H7 (cell line): ENCODE results near the gene NUDC. TPM values are rescaled to one million over a fixed set of nuclear protein-coding genes. Genes with fewer than 3 reads are reported as not detected.
"Not testable (repeated sequence)": the region's sequence is repeated elsewhere in the genome, so short reads cannot be mapped to it uniquely, and the experiment has no call there.

Experiments used
- DNase-seq: peaks from one replicate; pipeline ENCODE4 v3.0.0; 2012
- H3K27me3 ChIP-seq: 2 replicates; pipeline ENCODE4 v1.6.0; 2011; ENCODE audit warnings: mild to moderate bottlenecking, low read length; ENCODE audit not compliant: control insufficient read depth, insufficient read depth
- H3K36me3 ChIP-seq: replicated peaks from 2 replicates; pipeline ENCODE4 v1.5.1; 2011; ENCODE audit warnings: low read length; ENCODE audit not compliant: control insufficient read depth, insufficient read depth
- H3K4me3 ChIP-seq: 2 replicates; pipeline ENCODE4 v1.5.1; 2011; ENCODE audit warnings: low read depth, mild to moderate bottlenecking, control low read depth, low read length, moderate library complexity; ENCODE audit not compliant: insufficient read depth
- total RNA-seq: library from RNA; depleted of rRNA; stranded (reverse); fragments of >200 nt; shearing (Covaris generic); gene quantifications from 2 replicates; pipeline ENCODE4 v1.2.3, GENCODE V29; 2014

The NUDC gene
- total RNA-seq, 1 experiment from 2014 or later, result 76.4 TPM

GRCh38 chr1:26922901-26923300 lies 1.4 kb downstream of the NUDC start:
- H3K4me3 ChIP-seq, result no peak overlapping the region
- no peak for DNase-seq
- H3K36me3 ChIP-seq, result peaks cover 12% of the 10 kb centered on the region

DNA sequence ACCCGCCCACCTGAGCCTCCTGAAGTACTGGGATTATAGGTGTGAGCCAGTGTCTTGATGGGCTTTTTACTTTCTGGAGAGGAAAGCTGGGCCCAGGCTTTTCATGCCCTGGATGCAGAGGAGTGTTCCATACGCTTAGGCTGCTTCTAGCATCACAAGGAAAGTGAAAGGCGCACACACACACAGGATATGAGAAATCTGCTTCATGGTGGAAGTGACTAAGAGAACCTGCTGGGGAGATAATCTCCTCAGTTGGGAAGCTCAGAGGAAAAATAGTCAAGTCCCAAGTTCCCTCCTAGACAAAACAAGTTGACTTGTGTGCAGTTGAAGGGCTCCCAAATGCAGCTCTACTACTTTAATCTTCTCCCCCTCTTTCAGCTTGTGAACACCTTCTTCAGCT lies 2.2 kb downstream of the NUDC start:
- Histone ChIP-seq H3K36me3 (peaks cover 12% of the 10 kb centered on the region), H3K4me3 (no peak overlapping the region), H3K27me3 (no peaks in the 10 kb centered on the region)
- no peak for DNase-seq

More at GRCh38 chr1:26922901-26923300, 1.4 kb downstream of the NUDC start:
- H3K27me3 ChIP-seq, result no peaks in the 10 kb centered on the region

- Histone ChIP-seq H3K4me3 (no peak overlapping the region), H3K27me3 (no peaks in the 10 kb centered on the region), H3K36me3 (peaks cover 8% of the 10 kb centered on the region)
- DNase-seq, result no peak
Observed at GRCh38 chr1:26932531-26932930, 11.0 kb downstream of the NUDC start.

DNA sequence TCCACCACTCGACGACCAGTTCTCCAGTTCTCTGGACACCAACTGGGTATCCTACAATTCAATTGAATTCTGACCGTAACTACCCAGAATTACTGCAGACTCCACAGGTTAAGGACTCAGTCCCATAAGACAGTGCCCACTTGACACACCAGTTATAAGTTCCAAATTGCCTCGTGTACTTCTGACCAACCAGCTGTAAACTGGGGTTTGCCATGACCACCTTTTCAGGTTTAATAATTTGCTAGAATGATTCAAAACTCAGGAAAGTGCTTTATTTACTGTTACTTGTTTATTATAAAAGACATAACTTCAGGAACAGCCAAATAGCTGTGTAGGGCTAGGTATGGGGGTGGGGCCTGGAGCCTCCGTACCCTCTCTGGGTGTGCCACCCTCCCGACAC lies 15.3 kb downstream of the NUDC start:
- H3K36me3 ChIP-seq, result peaks cover 9% of the 10 kb centered on the region

GRCh38 chr1:26938004-26938658 lies 16.6 kb downstream of the NUDC start:
- Histone ChIP-seq H3K4me3 (no peak overlapping the region), H3K27me3 (no peaks in the 10 kb centered on the region), H3K36me3 (peaks cover 19% of the 10 kb centered on the region)
- no peak for DNase-seq

More for the DNA sequence above, 15.3 kb downstream of the NUDC start:
- DNase-seq, result no peak
- Histone ChIP-seq H3K4me3 (no peak overlapping the region), H3K27me3 (no peaks in the 10 kb centered on the region)

GRCh38 chr1:26938659-26939025 lies 17.1 kb downstream of the NUDC start:
- no peak for DNase-seq
- H3K36me3 ChIP-seq, result peaks cover 23% of the 10 kb centered on the region
- H3K27me3 ChIP-seq, result no peaks in the 10 kb centered on the region

GRCh38 chr1:26941311-26941710 lies 19.8 kb downstream of the NUDC start:
- Histone ChIP-seq H3K27me3 (no peaks in the 10 kb centered on the region), H3K36me3 (peaks cover 38% of the 10 kb centered on the region), H3K4me3 (no peak overlapping the region)
- DNase-seq, result no peak

More at GRCh38 chr1:26938659-26939025, 17.1 kb downstream of the NUDC start:
- no peak overlapping the region for H3K4me3 ChIP-seq

- H3K4me3 ChIP-seq, result no peak overlapping the region
- H3K36me3 ChIP-seq, result peaks cover 38% of the 10 kb centered on the region
- no peak for DNase-seq
- H3K27me3 ChIP-seq, result no peaks in the 10 kb centered on the region
Observed at GRCh38 chr1:26942656-26943055, 21.1 kb downstream of the NUDC start.

GRCh38 chr1:26945138-26945537 lies 23.6 kb downstream of the NUDC start:
- DNase-seq, result no peak
- peaks cover 44% of the 10 kb centered on the region for H3K36me3 ChIP-seq
- H3K4me3 ChIP-seq, result no peak overlapping the region
- H3K27me3 ChIP-seq, result no peaks in the 10 kb centered on the region

DNA sequence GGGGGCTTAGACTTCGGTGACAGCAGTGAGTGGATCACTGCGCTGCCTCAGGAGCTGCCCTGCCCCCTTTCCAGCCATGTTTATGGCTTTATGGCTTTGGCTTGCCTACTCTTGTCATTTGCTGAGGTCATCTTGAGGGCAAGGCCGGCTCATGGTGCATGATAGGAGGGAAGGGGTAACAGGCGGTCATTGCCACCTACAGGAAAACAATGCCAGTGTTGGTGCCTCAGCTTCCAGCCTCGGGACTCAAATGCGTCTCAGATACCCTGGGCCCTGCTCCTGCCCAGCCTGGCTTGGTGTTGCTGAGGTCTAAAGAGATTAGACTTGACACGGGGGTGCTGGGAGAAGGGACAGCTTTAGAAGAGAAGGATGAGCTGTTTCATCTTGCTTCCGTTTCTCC lies 24.2 kb downstream of the NUDC start:
- Histone ChIP-seq H3K36me3 (peaks cover 45% of the 10 kb centered on the region), H3K4me3 (no peak overlapping the region), H3K27me3 (no peaks in the 10 kb centered on the region)
- DNase-seq, result no peak

DNA sequence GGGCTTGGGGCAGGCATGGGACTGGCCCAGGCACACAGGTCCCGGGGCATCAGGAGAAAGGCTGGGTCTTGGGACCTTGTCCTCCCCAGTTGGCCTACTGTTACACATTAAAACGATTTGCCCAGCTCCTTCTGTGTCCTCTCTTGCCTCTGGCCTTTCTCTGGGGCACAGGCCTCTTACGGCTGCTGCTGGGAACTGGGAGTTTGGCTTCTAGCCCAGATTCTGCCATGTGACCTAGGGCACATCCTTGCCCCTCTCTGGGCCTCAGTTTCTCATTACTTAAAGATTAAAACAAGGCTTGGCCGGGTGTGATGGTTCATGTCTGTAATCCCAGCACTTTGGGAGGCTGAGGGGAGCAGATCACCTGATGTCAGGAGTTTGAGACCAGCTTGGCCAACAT lies 24.7 kb downstream of the NUDC start:
- no peak overlapping the region for H3K4me3 ChIP-seq
- DNase-seq, result no peak
- H3K27me3 ChIP-seq, result no peaks in the 10 kb centered on the region
- peaks cover 47% of the 10 kb centered on the region for H3K36me3 ChIP-seq

GRCh38 chr1:26948725-26949057 lies 27.1 kb downstream of the NUDC start:
- H3K27me3 ChIP-seq, DNase-seq, H3K4me3 ChIP-seq: not testable (repeated sequence)
- H3K36me3 ChIP-seq, result peaks cover 30% of the 10 kb centered on the region

DNA sequence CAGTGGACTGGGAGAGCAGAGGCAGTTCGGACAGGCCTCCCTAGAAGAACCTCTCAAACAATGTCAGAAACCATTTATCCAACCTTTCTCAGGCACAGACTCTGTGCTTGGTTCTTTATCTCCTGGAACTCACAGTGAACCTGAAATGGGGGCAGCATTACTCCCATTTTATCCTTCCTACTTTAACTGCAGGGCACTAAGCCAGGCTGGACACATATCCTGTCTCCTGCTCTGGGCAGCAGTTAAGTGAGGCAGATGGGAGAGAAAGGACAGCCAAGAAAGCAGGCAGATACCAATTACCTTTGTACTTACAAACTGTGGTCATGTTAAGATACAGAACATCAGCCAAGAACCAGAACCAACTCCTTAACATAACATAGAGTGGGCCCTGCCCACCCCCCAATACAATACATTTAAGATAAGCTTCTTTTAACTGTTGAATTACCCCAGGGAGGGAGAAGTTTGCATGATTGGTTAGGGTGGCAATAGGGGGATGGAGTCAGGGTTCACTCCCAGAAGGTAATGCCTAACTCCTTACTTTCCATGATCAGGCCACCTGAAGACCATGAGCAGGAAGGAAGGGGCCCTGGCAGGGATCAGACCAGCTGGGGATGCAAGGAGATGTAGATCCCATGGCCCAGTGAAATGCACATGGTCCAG lies 27.9 kb downstream of the NUDC start:
- peaks cover 26% of the 10 kb centered on the region for H3K36me3 ChIP-seq
- H3K27me3 ChIP-seq, result no peaks in the 10 kb centered on the region
- DNase-seq, result no peak
- no peak overlapping the region for H3K4me3 ChIP-seq

DNA sequence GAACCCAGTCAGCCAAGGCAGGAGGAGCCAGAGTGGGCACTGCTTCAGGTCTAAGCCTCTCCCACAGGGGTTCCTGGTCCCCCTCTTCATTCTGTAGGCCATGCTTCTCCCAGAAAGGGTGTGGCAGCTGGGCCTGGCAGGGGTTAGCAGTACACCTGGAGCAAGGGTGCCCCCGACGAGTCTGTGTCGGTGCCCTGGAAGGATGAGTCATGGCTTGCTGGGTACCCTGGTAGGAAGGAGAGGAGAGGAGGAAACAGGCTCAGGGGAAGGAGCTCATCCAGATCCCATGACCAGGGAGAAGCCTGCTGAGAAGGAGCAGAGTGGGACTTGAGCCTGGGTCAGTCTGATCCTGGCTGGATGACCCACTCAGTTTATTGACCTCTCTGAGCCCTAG lies 28.4 kb downstream of the NUDC start:
- no peaks in the 10 kb centered on the region for H3K27me3 ChIP-seq
- no peak for DNase-seq

DNA sequence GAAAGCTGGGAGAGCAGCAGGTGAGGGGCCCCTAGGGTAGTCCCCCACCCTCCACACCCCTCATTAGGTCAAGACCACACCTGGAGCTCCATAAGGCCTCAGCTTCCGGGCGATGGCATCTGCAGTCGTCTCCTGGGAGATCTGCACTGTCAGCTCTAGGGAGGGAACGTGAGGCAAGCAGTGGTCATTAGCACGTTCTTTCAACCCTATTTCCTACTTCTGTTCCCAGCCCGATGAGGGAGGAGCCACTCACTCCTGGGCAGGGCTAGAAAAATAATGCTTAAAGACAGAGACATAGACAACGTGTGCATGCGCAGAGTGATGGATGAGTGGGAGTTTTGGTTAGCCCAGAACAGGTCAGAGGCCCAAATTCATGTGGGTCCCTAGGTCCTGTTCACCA lies 29.1 kb downstream of the NUDC start:
- DNase-seq, result no peak
- Histone ChIP-seq H3K36me3 (peaks cover 19% of the 10 kb centered on the region), H3K27me3 (no peaks in the 10 kb centered on the region), H3K4me3 (no peak overlapping the region)

More for the DNA sequence above, 28.4 kb downstream of the NUDC start:
- Histone ChIP-seq H3K36me3 (peaks cover 26% of the 10 kb centered on the region), H3K4me3 (no peak overlapping the region)
